ENCODE measurements around the gene ZNF638.

ZNF638 gene

DNA sequence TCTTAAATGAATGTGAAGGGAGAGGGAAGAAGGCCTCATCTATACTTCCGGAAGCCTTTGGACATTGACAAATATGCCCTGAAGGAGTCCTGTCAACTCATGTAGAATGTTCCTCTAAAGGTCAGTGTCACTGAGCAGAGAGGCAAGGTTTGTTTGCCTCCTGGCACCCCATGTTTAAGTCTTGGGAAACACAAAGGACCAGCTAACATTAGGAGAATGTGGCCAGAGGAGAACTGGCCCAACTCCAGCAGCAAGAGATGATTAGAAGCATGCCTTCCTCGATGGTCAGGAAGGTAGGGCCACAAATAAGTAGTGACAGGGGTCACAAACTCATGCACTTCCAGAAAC lies 127.5 kb downstream of the ZNF638 start:
- no peak overlapping the region for H3K27ac ChIP-seq (ENCODE audit: insufficient read depth, low read length, poor library complexity, severe bottlenecking)
- no peaks in the 10 kb centered on the region for H3K36me3 ChIP-seq (ENCODE audit: control insufficient read depth, insufficient read depth, low read length)
- no peak for DNase-seq
- H3K4me1 ChIP-seq (ENCODE audit: control insufficient read depth, insufficient read depth, low read length, poor library complexity, severe bottlenecking): peaks cover 1% of the 10 kb centered on the region
- no peaks in the 10 kb centered on the region for H3K9me3 ChIP-seq (ENCODE audit: control insufficient read depth, low read length)
- peaks cover 8% of the 10 kb centered on the region for H3K27me3 ChIP-seq (replicated peaks; ENCODE audit: control insufficient read depth, insufficient read depth, low read length, poor library complexity, severe bottlenecking)
- H3K4me3 ChIP-seq (ENCODE audit: insufficient read depth, low read depth, low read length, poor library complexity, severe bottlenecking): no peak overlapping the region

DNA sequence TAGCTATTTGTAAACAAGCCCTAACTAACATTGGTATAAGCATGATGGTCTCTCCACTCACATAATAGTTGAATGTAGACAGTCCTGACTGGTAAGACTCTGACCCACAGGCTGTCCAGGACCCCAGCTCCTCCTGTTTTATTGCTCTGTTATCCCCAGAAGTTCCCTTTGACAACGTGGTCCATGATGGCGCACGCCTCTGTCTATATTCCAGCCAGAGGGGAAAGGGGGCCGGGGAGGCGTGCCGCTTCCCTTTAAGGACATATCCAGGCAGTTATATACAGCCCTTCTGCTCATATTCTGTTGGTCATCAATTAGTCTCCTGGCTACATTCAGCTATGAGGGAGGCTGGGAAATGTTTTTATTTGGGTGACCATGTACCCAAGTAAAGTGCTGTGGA lies 128.5 kb downstream of the ZNF638 start:
- Histone ChIP-seq H3K4me1 (ENCODE audit: control insufficient read depth, insufficient read depth, low read length, poor library complexity, severe bottlenecking) (no peaks in the 10 kb centered on the region), H3K36me3 (ENCODE audit: control insufficient read depth, insufficient read depth, low read length) (no peaks in the 10 kb centered on the region), H3K4me3 (ENCODE audit: insufficient read depth, low read depth, low read length, poor library complexity, severe bottlenecking) (no peak overlapping the region), H3K27ac (ENCODE audit: insufficient read depth, low read length, poor library complexity, severe bottlenecking) (no peak overlapping the region), H3K27me3 (replicated peaks; ENCODE audit: control insufficient read depth, insufficient read depth, low read length, poor library complexity, severe bottlenecking) (no peaks in the 10 kb centered on the region), H3K9me3 (ENCODE audit: control insufficient read depth, low read length) (no peaks in the 10 kb centered on the region)
- no peak for DNase-seq

DNA sequence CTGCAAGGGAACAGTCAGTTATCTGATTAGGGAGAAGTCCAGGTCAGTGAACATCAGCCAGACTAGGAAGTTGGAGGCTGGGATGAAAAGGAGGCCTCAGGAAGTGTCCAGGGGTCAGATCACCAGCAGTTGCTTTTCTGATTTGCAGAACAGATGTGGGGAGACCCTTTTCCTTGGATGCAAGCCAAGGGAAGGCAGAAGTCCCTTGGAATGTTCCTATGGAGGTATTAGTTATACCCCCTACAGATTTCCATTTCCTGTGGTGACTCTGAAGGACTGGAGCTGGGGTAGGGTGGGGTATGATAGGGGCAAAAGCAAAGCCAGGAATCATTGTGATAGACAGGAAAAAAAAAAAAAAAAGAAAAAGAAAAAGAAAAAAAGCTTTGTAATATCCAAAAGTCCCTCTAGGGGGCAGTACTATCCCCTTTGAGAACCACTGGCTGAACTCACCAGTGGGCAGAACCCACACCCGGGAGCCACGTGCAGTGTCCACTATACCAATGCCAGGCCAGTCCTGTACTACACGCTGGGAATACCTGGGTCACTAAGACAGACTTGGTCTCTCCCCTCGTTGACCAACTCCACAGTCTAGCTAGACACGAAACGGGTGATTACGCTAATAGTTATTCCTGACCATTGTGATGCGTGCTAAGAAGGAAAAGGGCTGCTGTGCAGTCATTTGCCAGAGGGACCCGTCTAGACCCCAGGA lies 129.2 kb downstream of the ZNF638 start:
- DNase-seq: no peak
- Histone ChIP-seq H3K27ac (ENCODE audit: insufficient read depth, low read length, poor library complexity, severe bottlenecking) (no peak overlapping the region), H3K4me1 (ENCODE audit: control insufficient read depth, insufficient read depth, low read length, poor library complexity, severe bottlenecking) (no peaks in the 10 kb centered on the region), H3K36me3 (ENCODE audit: control insufficient read depth, insufficient read depth, low read length) (no peaks in the 10 kb centered on the region), H3K27me3 (replicated peaks; ENCODE audit: control insufficient read depth, insufficient read depth, low read length, poor library complexity, severe bottlenecking) (peaks cover 6% of the 10 kb centered on the region), H3K9me3 (ENCODE audit: control insufficient read depth, low read length) (no peaks in the 10 kb centered on the region), H3K4me3 (ENCODE audit: insufficient read depth, low read depth, low read length, poor library complexity, severe bottlenecking) (no peak overlapping the region)

DNA sequence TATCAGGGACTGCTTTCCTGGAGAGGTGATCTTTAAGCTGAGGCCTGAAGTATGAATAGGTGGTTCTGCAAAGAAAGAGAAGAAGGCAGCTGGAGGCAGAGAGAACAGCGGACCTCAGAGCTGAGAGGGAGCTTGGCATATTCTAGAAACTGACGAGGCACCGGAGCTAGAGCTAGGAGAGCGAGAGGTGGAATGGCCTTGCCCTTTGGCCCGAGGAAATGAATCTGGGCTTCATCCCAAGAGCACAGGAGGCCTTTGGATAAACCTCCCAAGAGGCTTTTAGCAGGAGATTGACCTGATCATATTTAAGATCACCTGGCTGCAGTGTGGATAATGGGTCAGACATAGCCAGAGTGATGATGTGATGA lies 129.7 kb downstream of the ZNF638 start:
- no peak overlapping the region for H3K27ac ChIP-seq (ENCODE audit: insufficient read depth, low read length, poor library complexity, severe bottlenecking)
- H3K4me1 ChIP-seq (ENCODE audit: control insufficient read depth, insufficient read depth, low read length, poor library complexity, severe bottlenecking): peaks cover 2% of the 10 kb centered on the region

DNA sequence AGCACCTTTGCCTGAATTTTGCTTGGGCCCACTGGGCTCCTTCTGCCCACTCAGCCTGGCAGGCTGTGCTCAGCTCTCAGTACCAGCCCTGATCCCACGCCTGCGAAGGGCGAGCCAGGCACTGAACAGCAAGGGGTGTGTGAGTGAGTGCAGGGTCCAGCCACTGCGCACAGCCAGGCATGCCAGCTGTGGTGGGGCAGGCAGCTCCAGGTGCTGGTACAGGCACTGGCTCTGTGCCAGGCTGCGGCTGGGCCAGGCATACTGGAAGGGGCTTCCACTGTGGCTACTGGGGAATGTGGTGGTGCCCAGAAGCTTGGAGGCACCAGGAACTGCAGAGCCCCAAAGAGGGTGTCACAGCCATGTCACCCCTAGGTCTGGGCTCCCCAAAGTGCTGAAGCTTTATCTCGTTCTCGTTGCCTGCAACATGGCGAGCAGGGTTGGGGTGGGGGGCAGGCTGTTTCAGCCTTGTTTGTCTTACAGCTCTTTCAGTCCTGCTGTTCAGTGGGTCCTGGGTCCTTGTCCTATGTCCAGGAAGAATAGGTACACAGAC lies 130.5 kb downstream of the ZNF638 start:
- H3K4me1 ChIP-seq (ENCODE audit: control insufficient read depth, insufficient read depth, low read length, poor library complexity, severe bottlenecking): peaks cover 6% of the 10 kb centered on the region
- no peaks in the 10 kb centered on the region for H3K9me3 ChIP-seq (ENCODE audit: control insufficient read depth, low read length)
- peaks cover 15% of the 10 kb centered on the region for H3K27me3 ChIP-seq (replicated peaks; ENCODE audit: control insufficient read depth, insufficient read depth, low read length, poor library complexity, severe bottlenecking)
- H3K27ac ChIP-seq (ENCODE audit: insufficient read depth, low read length, poor library complexity, severe bottlenecking): no peak overlapping the region
- no peak overlapping the region for H3K4me3 ChIP-seq (ENCODE audit: insufficient read depth, low read depth, low read length, poor library complexity, severe bottlenecking)
- DNase-seq: no peak
- H3K36me3 ChIP-seq (ENCODE audit: control insufficient read depth, insufficient read depth, low read length): no peaks in the 10 kb centered on the region

More for the DNA sequence above, 129.7 kb downstream of the ZNF638 start:
- Histone ChIP-seq H3K4me3 (ENCODE audit: insufficient read depth, low read depth, low read length, poor library complexity, severe bottlenecking) (no peak overlapping the region), H3K9me3 (ENCODE audit: control insufficient read depth, low read length) (no peaks in the 10 kb centered on the region), H3K27me3 (replicated peaks; ENCODE audit: control insufficient read depth, insufficient read depth, low read length, poor library complexity, severe bottlenecking) (peaks cover 9% of the 10 kb centered on the region), H3K36me3 (ENCODE audit: control insufficient read depth, insufficient read depth, low read length) (no peaks in the 10 kb centered on the region)
- no peak for DNase-seq

DNA sequence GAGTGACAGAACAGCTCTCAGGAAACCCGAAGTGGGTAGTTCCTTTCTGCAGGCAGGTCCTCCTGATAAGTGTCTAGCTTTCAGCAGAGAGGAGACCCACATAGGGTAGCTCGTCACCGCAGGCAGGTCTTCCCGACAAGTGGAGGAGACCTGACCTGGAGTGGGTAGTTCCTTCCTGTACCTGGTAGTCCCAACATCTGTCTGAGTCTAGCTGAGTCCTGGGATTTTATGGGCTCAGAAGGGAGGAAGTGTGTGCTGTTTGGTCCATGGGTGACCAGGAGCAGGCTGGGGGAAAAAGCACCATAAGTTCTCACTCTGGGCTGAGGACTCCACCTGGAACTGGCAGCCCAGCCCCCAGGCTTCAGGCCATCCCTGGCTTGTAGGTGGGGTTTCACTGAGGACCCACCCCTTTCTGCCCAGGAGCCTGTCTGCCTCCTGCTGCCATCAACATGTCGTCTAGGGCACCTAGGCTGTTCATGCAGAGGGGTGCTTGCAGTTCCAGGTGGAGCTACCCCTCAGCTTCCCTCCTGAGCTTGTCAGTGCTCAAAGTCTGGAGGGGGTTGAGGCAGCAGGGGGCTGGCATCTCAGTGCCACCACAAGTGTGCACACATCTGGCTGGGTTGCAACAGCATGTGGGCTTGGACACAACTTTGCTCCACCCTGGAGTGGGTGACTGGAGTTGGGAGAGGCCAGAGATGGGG lies 131.2 kb downstream of the ZNF638 start:
- H3K27me3 ChIP-seq (replicated peaks; ENCODE audit: control insufficient read depth, insufficient read depth, low read length, poor library complexity, severe bottlenecking): peaks cover 15% of the 10 kb centered on the region
- H3K4me3 ChIP-seq (ENCODE audit: insufficient read depth, low read depth, low read length, poor library complexity, severe bottlenecking): no peak overlapping the region
- no peak overlapping the region for H3K27ac ChIP-seq (ENCODE audit: insufficient read depth, low read length, poor library complexity, severe bottlenecking)
- H3K4me1 ChIP-seq (ENCODE audit: control insufficient read depth, insufficient read depth, low read length, poor library complexity, severe bottlenecking): peaks cover 8% of the 10 kb centered on the region
- no peaks in the 10 kb centered on the region for H3K36me3 ChIP-seq (ENCODE audit: control insufficient read depth, insufficient read depth, low read length)
- no peak for DNase-seq
- no peaks in the 10 kb centered on the region for H3K9me3 ChIP-seq (ENCODE audit: control insufficient read depth, low read length)

DNA sequence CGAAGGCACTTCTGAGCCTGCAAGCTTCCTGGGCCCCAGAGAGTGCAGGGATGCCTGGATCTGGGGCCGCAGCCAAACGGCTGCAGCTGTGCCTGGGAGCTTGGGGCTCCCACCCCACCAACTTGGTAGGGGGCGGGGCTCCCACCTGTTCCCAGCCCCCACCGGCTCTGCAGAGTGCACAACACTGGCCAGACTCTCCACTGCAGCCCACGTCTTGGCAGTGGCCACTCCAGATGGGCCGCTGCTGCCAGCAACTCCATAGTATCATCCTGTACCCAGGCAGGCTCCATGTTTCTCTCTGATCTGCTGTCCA lies 131.7 kb downstream of the ZNF638 start:
- Histone ChIP-seq H3K36me3 (ENCODE audit: control insufficient read depth, insufficient read depth, low read length) (no peaks in the 10 kb centered on the region), H3K9me3 (ENCODE audit: control insufficient read depth, low read length) (no peaks in the 10 kb centered on the region), H3K4me3 (ENCODE audit: insufficient read depth, low read depth, low read length, poor library complexity, severe bottlenecking) (no peak overlapping the region), H3K27ac (ENCODE audit: insufficient read depth, low read length, poor library complexity, severe bottlenecking) (no peak overlapping the region), H3K27me3 (replicated peaks; ENCODE audit: control insufficient read depth, insufficient read depth, low read length, poor library complexity, severe bottlenecking) (peaks cover 15% of the 10 kb centered on the region), H3K4me1 (ENCODE audit: control insufficient read depth, insufficient read depth, low read length, poor library complexity, severe bottlenecking) (peaks cover 8% of the 10 kb centered on the region)
- DNase-seq: no peak

DNA sequence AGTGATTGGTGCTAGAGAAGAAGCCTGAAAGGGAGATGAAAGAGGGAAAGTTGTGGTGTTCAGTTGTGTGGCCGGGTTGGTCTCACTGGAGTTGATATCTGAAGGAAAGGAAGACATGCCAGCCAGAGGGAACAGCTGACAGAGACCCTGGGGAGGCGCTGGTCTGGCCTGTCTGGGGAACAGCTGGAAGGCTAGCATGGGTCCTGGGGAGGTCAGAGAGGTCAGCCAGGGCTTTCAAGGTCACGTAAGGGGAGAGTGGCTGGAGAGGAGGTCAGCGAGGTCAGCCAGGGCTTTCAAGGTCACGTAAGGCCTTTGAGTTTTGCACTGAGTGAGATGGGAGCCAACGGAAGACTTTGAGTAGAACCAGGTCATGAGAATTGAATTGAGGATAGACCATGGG lies 132.8 kb downstream of the ZNF638 start:
- Histone ChIP-seq H3K4me1 (ENCODE audit: control insufficient read depth, insufficient read depth, low read length, poor library complexity, severe bottlenecking) (peaks cover 8% of the 10 kb centered on the region), H3K4me3 (ENCODE audit: insufficient read depth, low read depth, low read length, poor library complexity, severe bottlenecking) (no peak overlapping the region), H3K36me3 (ENCODE audit: control insufficient read depth, insufficient read depth, low read length) (no peaks in the 10 kb centered on the region), H3K27ac (ENCODE audit: insufficient read depth, low read length, poor library complexity, severe bottlenecking) (no peak overlapping the region), H3K9me3 (ENCODE audit: control insufficient read depth, low read length) (no peaks in the 10 kb centered on the region), H3K27me3 (replicated peaks; ENCODE audit: control insufficient read depth, insufficient read depth, low read length, poor library complexity, severe bottlenecking) (peaks cover 22% of the 10 kb centered on the region)
- DNase-seq: no peak

DNA sequence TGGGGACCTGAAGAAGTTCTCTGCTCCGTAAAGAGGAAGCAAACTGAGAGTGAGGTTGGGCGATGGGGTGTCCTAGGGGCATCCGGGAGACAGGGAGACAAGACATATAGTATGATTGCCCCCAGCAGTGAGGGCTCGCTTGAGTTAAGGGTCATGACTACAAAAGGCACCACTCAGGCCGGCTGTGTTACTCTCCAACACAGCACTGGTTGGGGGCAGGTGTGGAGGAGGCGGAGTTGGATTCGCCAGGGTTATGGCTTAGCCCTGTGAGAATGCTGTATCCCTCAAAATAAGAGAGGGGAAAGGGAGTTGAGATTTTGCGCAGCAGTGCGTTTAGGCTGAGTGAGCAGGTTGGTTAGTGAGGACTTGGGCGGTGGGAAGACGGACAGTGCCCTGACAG lies 133.8 kb downstream of the ZNF638 start:
- H3K4me1 ChIP-seq (ENCODE audit: control insufficient read depth, insufficient read depth, low read length, poor library complexity, severe bottlenecking): peaks cover 8% of the 10 kb centered on the region

DNA sequence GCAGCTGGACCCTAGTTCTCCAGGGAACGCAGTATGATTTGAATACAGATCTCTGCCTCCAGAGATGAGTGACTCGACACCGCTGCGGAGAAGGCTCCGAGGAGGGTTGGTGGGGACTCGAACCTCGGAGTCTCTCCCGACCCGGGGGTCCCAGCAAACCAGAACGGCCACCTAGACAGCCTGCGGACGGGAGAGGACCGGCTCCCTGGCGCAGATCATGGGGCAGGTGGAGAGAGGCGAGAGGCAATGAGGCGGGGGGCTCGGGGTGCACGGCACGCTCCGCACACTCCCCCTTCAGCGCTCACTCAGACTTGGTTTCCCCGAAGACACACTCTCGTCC lies 134.3 kb downstream of the ZNF638 start:
- peaks cover 22% of the 10 kb centered on the region for H3K27me3 ChIP-seq (replicated peaks; ENCODE audit: control insufficient read depth, insufficient read depth, low read length, poor library complexity, severe bottlenecking)
- H3K4me1 ChIP-seq (ENCODE audit: control insufficient read depth, insufficient read depth, low read length, poor library complexity, severe bottlenecking): peaks cover 8% of the 10 kb centered on the region
- H3K9me3 ChIP-seq (ENCODE audit: control insufficient read depth, low read length): no peaks in the 10 kb centered on the region
- H3K36me3 ChIP-seq (ENCODE audit: control insufficient read depth, insufficient read depth, low read length): no peaks in the 10 kb centered on the region
- H3K4me3 ChIP-seq (ENCODE audit: insufficient read depth, low read depth, low read length, poor library complexity, severe bottlenecking): peak overlapping the region; percentile 65
- no peak for DNase-seq
- H3K27ac ChIP-seq (ENCODE audit: insufficient read depth, low read length, poor library complexity, severe bottlenecking): no peak overlapping the region

More for the DNA sequence above, 133.8 kb downstream of the ZNF638 start:
- Histone ChIP-seq H3K4me3 (ENCODE audit: insufficient read depth, low read depth, low read length, poor library complexity, severe bottlenecking) (no peak overlapping the region), H3K27me3 (replicated peaks; ENCODE audit: control insufficient read depth, insufficient read depth, low read length, poor library complexity, severe bottlenecking) (peaks cover 22% of the 10 kb centered on the region), H3K9me3 (ENCODE audit: control insufficient read depth, low read length) (no peaks in the 10 kb centered on the region), H3K27ac (ENCODE audit: insufficient read depth, low read length, poor library complexity, severe bottlenecking) (no peak overlapping the region), H3K36me3 (ENCODE audit: control insufficient read depth, insufficient read depth, low read length) (no peaks in the 10 kb centered on the region)
- no peak for DNase-seq

Measured in effector memory CD4-positive, alpha-beta T cell (primary cell).